HepG2 (cell line): ENCODE data around the gene NOL4L. TPM values are rescaled to one million over a fixed set of nuclear protein-coding genes. Genes with fewer than 3 reads are reported as not detected.
A peak's percentile ranks its signal among the peaks of the same experiment; 100 is the strongest.

Source experiments
- ATAC-seq: fragments of 200-7000 bp; cut with Tn5 transposase; 3 replicates; pipeline ENCODE4 v1.9.1; 2020; ENCODE audit warnings: mild to moderate bottlenecking, moderate library complexity
- BruUV-seq: library from RNA; stranded (reverse); fragments of 400-500 nt; replicated peaks from 2 replicates; lab custom pipeline; 2021; lab: Mats Ljungman, UMichigan
- CTCF ChIA-PET: fragments of 300-600 bp; formaldehyde crosslinking; extraction: SDS; loops from one replicate; lab custom pipeline; 2021; ENCODE audit warnings: low total read pairs, inconsistent platforms, low intra/inter-chr PET ratio; lab: Yijun Ruan, JAX
- POLR2A ChIA-PET: fragments of 350-600 bp; sonication (Branson Sonifier 250); formaldehyde crosslinking; loops from one replicate; lab custom pipeline; 2020; ENCODE audit warnings: antibody characterized with exemption, inconsistent platforms; lab: Yijun Ruan, JAX
- DNase-seq: peaks from one replicate; pipeline ENCODE4 v3.0.0-alpha.2; 2015; ENCODE audit warnings: low spot score
- FAIRE-seq: peaks from 3 replicates; lab custom pipeline; 2011; peaks lifted over from hg19 to GRCh38; lab: Jason Lieb, UNC
- H2AFZ ChIP-seq: one replicate; pipeline ENCODE4 v1.6.1; 2011; ENCODE audit warnings: low read length, inconsistent platforms
- H3K27ac ChIP-seq: fragments of 300-600 bp; 3 replicates; pipeline ENCODE4 v1.8.0; 2011; ENCODE audit warnings: mixed run types, mild to moderate bottlenecking, mixed read lengths, low read length, inconsistent platforms; ENCODE audit not compliant: insufficient read depth; ENCODE audit errors: extremely low read length
- H3K27me3 ChIP-seq, 2 experiments: fragments of 200-600 bp in 1 of 2; 2 replicates in 1 of 2; 3 replicates in 1 of 2; pipeline versions ENCODE4 v1.6.0 to v1.8.0; 2011; ENCODE audit warnings: low read length in 2 of 2, mild to moderate bottlenecking in 2 of 2, moderate library complexity in 2 of 2, inconsistent platforms in 1 of 2; ENCODE audit not compliant: insufficient read depth in 2 of 2, control insufficient read depth in 1 of 2
- H3K36me3 ChIP-seq, 2 experiments: fragments of 200-600 bp in 1 of 2; replicated peaks in 1 of 2; 2 replicates in 1 of 2; 3 replicates in 1 of 2; pipeline versions ENCODE4 v1.5.1 to v1.8.0; 2011; ENCODE audit warnings: low read length in 2 of 2, inconsistent platforms in 1 of 2; ENCODE audit not compliant: insufficient read depth in 2 of 2, control insufficient read depth in 1 of 2
- H3K4me1 ChIP-seq: 2 replicates; pipeline ENCODE4 v1.5.1; 2012; ENCODE audit warnings: low read length, inconsistent platforms; ENCODE audit not compliant: insufficient read depth
- H3K4me2 ChIP-seq: 2 replicates; pipeline ENCODE4 v1.6.0; 2011; ENCODE audit warnings: low read depth, low read length, inconsistent platforms
- H3K4me3 ChIP-seq, 3 experiments: fragments of 200-600 bp in 1 of 3; sonication (generic), shearing (Covaris generic) in 1 of 3; replicated peaks in 1 of 3; 2 replicates each; pipeline ENCODE4 v1.5.1; 2011 to 2016; ENCODE audit warnings: low read length in 3 of 3, inconsistent platforms in 2 of 3, low read depth in 2 of 3, mild to moderate bottlenecking in 2 of 3, control low read depth in 1 of 3, mixed read lengths in 1 of 3; ENCODE audit not compliant: insufficient read depth in 1 of 3
- H3K79me2 ChIP-seq: one replicate; pipeline ENCODE4 v1.6.1; 2011; ENCODE audit warnings: low read length, inconsistent platforms; ENCODE audit not compliant: insufficient read depth
- H3K9ac ChIP-seq: 2 replicates; pipeline ENCODE4 v1.6.0; 2011; ENCODE audit warnings: mild to moderate bottlenecking, low read depth, low read length, inconsistent platforms; ENCODE audit not compliant: insufficient read depth
- H3K9me3 ChIP-seq: 2 replicates; pipeline ENCODE4 v1.5.1; 2012; ENCODE audit warnings: mild to moderate bottlenecking, low read length
- H4K20me1 ChIP-seq: 2 replicates; pipeline ENCODE4 v1.6.0; 2011; ENCODE audit warnings: inconsistent platforms, mild to moderate bottlenecking, low read length, moderate library complexity; ENCODE audit not compliant: insufficient read depth
- AGO2 ChIP-seq: fragments of 200-400 bp; formaldehyde crosslinking; optimal IDR thresholded peaks from 2 replicates; pipeline ENCODE3; 2017; ENCODE audit warnings: mild to moderate bottlenecking, low read depth, low read length, moderate library complexity
- BORCS8-MEF2B ChIP-seq: sonication (generic); formaldehyde crosslinking; IDR thresholded peaks from 2 replicates; pipeline ENCODE4 v1.8.0; 2022; ENCODE audit warnings: mild to moderate bottlenecking, missing genetic modification reagents
- CBFB ChIP-seq: sonication (generic); formaldehyde crosslinking; IDR thresholded peaks from 2 replicates; pipeline ENCODE4 v1.4.0; 2020; ENCODE audit warnings: missing genetic modification reagents
- CREB1 ChIP-seq, 2 experiments: fragments of 450-650 bp in 1 of 2; IDR thresholded peaks; 2 replicates each; pipeline ENCODE4 v1.6.1; 2016 to 2017; ENCODE audit warnings: control low read depth in 1 of 2, mild to moderate bottlenecking in 1 of 2, missing compliant biosample characterization in 1 of 2, missing genetic modification characterization in 1 of 2
- DNMT3B ChIP-seq: conservative IDR thresholded peaks from 2 replicates; pipeline ENCODE4 v1.6.1; 2016; ENCODE audit warnings: missing biosample characterization, control low read depth
- HNRNPUL1 ChIP-seq: fragments of 200-400 bp; formaldehyde crosslinking; IDR thresholded peaks from 2 replicates; pipeline ENCODE4 v1.6.1; 2017; ENCODE audit warnings: low read depth, mild to moderate bottlenecking, low read length, moderate library complexity
- HOXA3 ChIP-seq: sonication (generic); formaldehyde crosslinking; IDR thresholded peaks from 2 replicates; pipeline ENCODE4 v1.5.0; 2020; ENCODE audit warnings: missing genetic modification reagents
- KDM2A ChIP-seq: sonication (generic); formaldehyde crosslinking; IDR thresholded peaks from 2 replicates; pipeline ENCODE4 v1.4.0; 2020; ENCODE audit warnings: low read depth, missing genetic modification reagents, borderline replicate concordance
- KLF13 ChIP-seq: sonication (generic); formaldehyde crosslinking; IDR thresholded peaks from 2 replicates; pipeline ENCODE4 v1.4.0; 2020; ENCODE audit warnings: mild to moderate bottlenecking, missing genetic modification reagents
- MEIS2 ChIP-seq: sonication (generic); formaldehyde crosslinking; IDR thresholded peaks from 2 replicates; pipeline ENCODE4 v1.9.0; 2021; ENCODE audit warnings: mild to moderate bottlenecking, missing genetic modification reagents
- MTA1 ChIP-seq: sonication (generic); formaldehyde crosslinking; IDR thresholded peaks from 2 replicates; pipeline ENCODE4 v1.4.0; 2020; ENCODE audit warnings: missing genetic modification reagents, mild to moderate bottlenecking, borderline replicate concordance
- NFATC3 ChIP-seq: sonication (generic); formaldehyde crosslinking; IDR thresholded peaks from 2 replicates; pipeline ENCODE4 v1.5.1; 2020; ENCODE audit warnings: mild to moderate bottlenecking, missing genetic modification reagents
- PHF8 ChIP-seq: sonication (generic); formaldehyde crosslinking; IDR thresholded peaks from 2 replicates; pipeline ENCODE4 v1.5.0; 2020; ENCODE audit warnings: missing genetic modification reagents
- TBP ChIP-seq: sonication (generic); formaldehyde crosslinking; IDR thresholded peaks from 2 replicates; pipeline ENCODE4 v1.5.0; 2020; ENCODE audit warnings: missing genetic modification reagents
- UBTF ChIP-seq: sonication (generic); formaldehyde crosslinking; IDR thresholded peaks from 2 replicates; pipeline ENCODE4 v1.4.0; 2020; ENCODE audit warnings: mild to moderate bottlenecking, missing genetic modification reagents
- ZNF335 ChIP-seq: sonication (generic); formaldehyde crosslinking; IDR thresholded peaks from 2 replicates; pipeline ENCODE4 v1.4.0; 2020; ENCODE audit warnings: missing genetic modification reagents
- ZNF615 ChIP-seq: sonication (generic); formaldehyde crosslinking; IDR thresholded peaks from 2 replicates; pipeline ENCODE4 v1.5.0; 2020; ENCODE audit warnings: mild to moderate bottlenecking, missing genetic modification reagents, borderline replicate concordance
- ZNF770 ChIP-seq: sonication (generic); formaldehyde crosslinking; IDR thresholded peaks from 2 replicates; pipeline ENCODE4 v1.5.0; 2020; ENCODE audit warnings: mild to moderate bottlenecking, missing genetic modification reagents
- WGBS: methylation state at CpG from one replicate; pipeline ENCODE4 v1.1.6; 2017; ENCODE audit warnings: low lambda C conversion rate; 5-methylcytosine and 5-hydroxymethylcytosine counted together
- in situ Hi-C: cut with HindIII; loops from 2 replicates; pipeline ENCODE4 v1.10.0; 2017; ENCODE audit warnings: low pct_unique_long_range_greater_than_20kb; ENCODE audit not compliant: extremely low pct_ligation_motif_present
- intact Hi-C: fragments of 100-400 bp; cut with micrococcal nuclease; formaldehyde crosslinking; loops from one replicate; pipeline ENCODE4 v1.10.0; 2022; ENCODE audit not compliant: unreplicated experiment
- polyA plus RNA-seq, 8 experiments: library from polyadenylated mRNA; depleted of rRNA in 3 of 8; stranded (reverse) in 7 of 8; unstranded in 1 of 8; fragments of >200 nt; fragmentation: Illumina TruSeq in 4 of 8; extraction: Trizol in 4 of 8; gene quantifications; 2 replicates each; pipeline versions ENCODE4 v1.2.1 to v1.2.3, GENCODE V29; 2011 to 2016; ENCODE audit warnings: low read depth in 4 of 8, missing spikeins in 1 of 8, mixed read lengths in 1 of 8; ENCODE audit not compliant: insufficient read depth in 1 of 8
- total RNA-seq, 5 experiments: library from RNA; depleted of rRNA; stranded (reverse); fragments of >200 nt; fragmentation: Illumina TruSeq; extraction: Trizol; gene quantifications; 2 replicates each; pipeline ENCODE4 v1.2.3, GENCODE V29; 2016; ENCODE audit warnings: low read depth in 1 of 5
- TF ChIP-seq, protein P1 (sequence below): sonication (generic); formaldehyde crosslinking; IDR thresholded peaks from 2 replicates; pipeline ENCODE4 v1.5.1; 2020; ENCODE audit warnings: missing genetic modification reagents, mild to moderate bottlenecking, borderline replicate concordance

Gene NOL4L
- total and polyA plus RNA-seq, 2 of the 13 experiments (the other 11 are each of a cell fraction or from before 2014, with no cell fraction given): 16.6 to 35.4 TPM

- H3K4me1 ChIP-seq: peaks cover 100% of the 10 kb centered on the region
- CTCF ChIA-PET: no interaction called here
- POLR2A ChIA-PET: interaction anchor here (0.6 to 7.0 kb wide), 4 partner anchors 8 to 47 kb away, joined by 3 to 81 read pairs (median 3); no protein-coding TSS in a partner anchor
- H3K27ac ChIP-seq: peak overlapping the region; percentile 85
- no peak for ATAC-seq
- H3K4me3 ChIP-seq: no peak overlapping the region
- DNase-seq: no peak
- 63% methylated on average over 22 of the region's 22 CpGs for WGBS
- peak overlapping the region; percentile 95 for H3K4me2 ChIP-seq
- peaks cover 4 to 16% of the 10 kb centered on the region in 2 experiments; a peak in 3 of 5 replicates for H3K36me3 ChIP-seq
- in situ Hi-C loops: no loop called here
- FAIRE-seq: no peak
- H2AFZ ChIP-seq: no peak overlapping the region
- peaks cover 61% of the 10 kb centered on the region for H4K20me1 ChIP-seq
- H3K9me3 ChIP-seq: no peaks in the 10 kb centered on the region
- peaks cover 96% of the 10 kb centered on the region for H3K79me2 ChIP-seq
- H3K27me3 ChIP-seq: no peaks in the 10 kb centered on the region
- no peak overlapping the region; the same call in 1 of the 2 replicates for H3K9ac ChIP-seq
- BruUV-seq: no TSS peak
- intact Hi-C loops: no loop called here
- TF ChIP-seq HOXA3 (CRISPR knock-in tag): 0 out of 2 replicates have a peak, but pooled peaks have one; percentile 23
- TF ChIP-seq, protein P1, sequence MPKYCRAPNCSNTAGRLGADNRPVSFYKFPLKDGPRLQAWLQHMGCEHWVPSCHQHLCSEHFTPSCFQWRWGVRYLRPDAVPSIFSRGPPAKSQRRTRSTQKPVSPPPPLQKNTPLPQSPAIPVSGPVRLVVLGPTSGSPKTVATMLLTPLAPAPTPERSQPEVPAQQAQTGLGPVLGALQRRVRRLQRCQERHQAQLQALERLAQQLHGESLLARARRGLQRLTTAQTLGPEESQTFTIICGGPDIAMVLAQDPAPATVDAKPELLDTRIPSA (CRISPR knock-in tag): no peak
- no peak for TF ChIP-seq CREB1 (IDR thresholded peaks at IDR 0.05)
- no peak for TF ChIP-seq CREB1 (CRISPR knock-in tag; IDR thresholded peaks at IDR 0.05)
- no peak for TF ChIP-seq NFATC3
- TF ChIP-seq AGO2: peak; percentile 41
- no peak for TF ChIP-seq DNMT3B (CRISPR knock-in tag)
- no peak for TF ChIP-seq TBP
- peak; percentile 29; the same call in 1 of the 2 replicates for TF ChIP-seq UBTF
- no peak for TF ChIP-seq ZNF770 (CRISPR knock-in tag)
- 0 out of 2 replicates have a peak, but pooled peaks have one; percentile 39 for TF ChIP-seq MEIS2
- peak; percentile 34; the same call in 1 of the 2 replicates for TF ChIP-seq BORCS8-MEF2B (CRISPR knock-in tag)
- no peak for TF ChIP-seq KLF13
- TF ChIP-seq MTA1 (CRISPR knock-in tag): peak; percentile 39; the same call in 1 of the 2 replicates
- TF ChIP-seq ZNF615 (CRISPR knock-in tag): no peak
- TF ChIP-seq ZNF335 (CRISPR knock-in tag): no peak
- TF ChIP-seq CBFB: 0 out of 2 replicates have a peak, but pooled peaks have one; percentile 7
- no peak for TF ChIP-seq HNRNPUL1
- TF ChIP-seq PHF8 (CRISPR knock-in tag): no peak
- no peak for TF ChIP-seq KDM2A
Measured at GRCh38 chr20:32476684-32477593, 108.2 kb downstream of the NOL4L start.
